ENCODE data around the gene ITPR2. TPM values are rescaled to one million over a fixed set of nuclear protein-coding genes. Genes with fewer than 3 reads are reported as not detected.

Gene ITPR2
- total RNA-seq, 1 donor from 2014 or later, result 35.1 TPM

GRCh38 chr12:26379777-26380467, 453.1 kb downstream of the ITPR2 start:
- no peak for ATAC-seq

- ATAC-seq, result peak; percentile 17
Observed at GRCh38 chr12:26378711-26379110, 454.3 kb downstream of the ITPR2 start.

- no peak for ATAC-seq
Observed at GRCh38 chr12:26374934-26375680, 457.9 kb downstream of the ITPR2 start.

GRCh38 chr12:26373606-26374495, 459.1 kb downstream of the ITPR2 start:
- ATAC-seq, result peak; percentile 66

GRCh38 chr12:26372866-26373265, 460.1 kb downstream of the ITPR2 start:
- no peak for ATAC-seq

GRCh38 chr12:26370098-26370497, 462.9 kb downstream of the ITPR2 start:
- ATAC-seq, result no peak

- ATAC-seq, result peak; percentile 39
Observed at GRCh38 chr12:26369588-26369987, 463.4 kb downstream of the ITPR2 start.

- no peak for ATAC-seq
Observed at GRCh38 chr12:26367991-26368730, 464.8 kb downstream of the ITPR2 start.

GRCh38 chr12:26361964-26362363, 471.0 kb downstream of the ITPR2 start:
- no peak for ATAC-seq

GRCh38 chr12:26360062-26360461, 472.9 kb downstream of the ITPR2 start:
- ATAC-seq, result no peak

- no peak for ATAC-seq
Observed at GRCh38 chr12:26359576-26359975, 473.4 kb downstream of the ITPR2 start.

- ATAC-seq, result no peak
Observed at GRCh38 chr12:26358651-26359050, 474.3 kb downstream of the ITPR2 start.

GRCh38 chr12:26347300-26347699, 485.7 kb downstream of the ITPR2 start:
- no peak for ATAC-seq

- no peak for ATAC-seq
Observed at GRCh38 chr12:26346736-26347135, 486.3 kb downstream of the ITPR2 start.

- no peak for ATAC-seq
Observed at GRCh38 chr12:26345471-26346003, 487.5 kb downstream of the ITPR2 start.

GRCh38 chr12:26341491-26341890, 491.5 kb downstream of the ITPR2 start:
- no peak for ATAC-seq

- ATAC-seq, result peak; percentile 23
Observed at GRCh38 chr12:26340649-26341048, 492.3 kb downstream of the ITPR2 start.

GRCh38 chr12:26339976-26340375, 493.0 kb downstream of the ITPR2 start:
- ATAC-seq, result no peak

GRCh38 chr12:26338586-26339572, 494.1 kb downstream of the ITPR2 start:
- ATAC-seq, result no peak

- no peak for ATAC-seq
Observed at GRCh38 chr12:26335651-26336050, 497.3 kb downstream of the ITPR2 start.

GRCh38 chr12:26334621-26335124, 498.3 kb downstream of the ITPR2 start:
- ATAC-seq, result no peak
